Measurements from ENCODE around the gene RAP1A.
A peak's percentile ranks its signal among the peaks of the same experiment; 100 is the strongest.
"Not testable (repeated sequence)": the region's sequence is repeated elsewhere in the genome, so short reads cannot be mapped to it uniquely, and the experiment has no call there.

Gene RAP1A

GRCh38 chr1:111599781-111600693 is 19.6 kb upstream of the RAP1A start:
- DNase-seq: no peak

- no peak for DNase-seq
Observed at GRCh38 chr1:111600886-111601386, 18.7 kb upstream of the RAP1A start.

GRCh38 chr1:111602302-111602701 is 17.3 kb upstream of the RAP1A start:
- DNase-seq: no peak

- DNase-seq: no peak
Observed at GRCh38 chr1:111602974-111603373, 16.6 kb upstream of the RAP1A start.

GRCh38 chr1:111603979-111604378 is 15.6 kb upstream of the RAP1A start:
- peak; percentile 69 to 81 for DNase-seq

GRCh38 chr1:111604931-111605330 is 14.7 kb upstream of the RAP1A start:
- no peak for DNase-seq

GRCh38 chr1:111605576-111605975 is 14.0 kb upstream of the RAP1A start:
- DNase-seq: no peak

GRCh38 chr1:111606457-111607215 is 13.0 kb upstream of the RAP1A start:
- DNase-seq: not testable (repeated sequence)

GRCh38 chr1:111608528-111608927 is 11.1 kb upstream of the RAP1A start:
- not testable (repeated sequence) for DNase-seq

GRCh38 chr1:111611986-111612385 is 7.6 kb upstream of the RAP1A start:
- no peak for DNase-seq

GRCh38 chr1:111615870-111616715 is 3.5 kb upstream of the RAP1A start:
- DNase-seq: peak; percentile 62 to 78

GRCh38 chr1:111618081-111618480 is 1.5 kb upstream of the RAP1A start:
- no peak for DNase-seq

GRCh38 chr1:111618961-111619634 is 491 bp upstream of the RAP1A start:
- DNase-seq: no peak

- DNase-seq: no peak
Observed at GRCh38 chr1:111620441-111620971, 917 bp downstream of the RAP1A start.

- DNase-seq: peak in 1 of 2 donors; percentile 63
Observed at GRCh38 chr1:111621050-111621449, 1.5 kb downstream of the RAP1A start.

GRCh38 chr1:111622166-111622565 is 2.6 kb downstream of the RAP1A start:
- no peak for DNase-seq

GRCh38 chr1:111624382-111624781 is 4.8 kb downstream of the RAP1A start:
- peak in 1 of 2 donors; percentile 71 for DNase-seq

- DNase-seq: no peak
Observed at GRCh38 chr1:111625276-111625675, 5.7 kb downstream of the RAP1A start.

- no peak for DNase-seq
Observed at GRCh38 chr1:111628153-111628552, 8.6 kb downstream of the RAP1A start.

- DNase-seq: no peak
Observed at GRCh38 chr1:111629190-111629954, 9.8 kb downstream of the RAP1A start.

- DNase-seq: no peak
Observed at GRCh38 chr1:111630567-111630966, 11.0 kb downstream of the RAP1A start.

All from CD4-positive, alpha-beta T cell treated with Interferon alpha-2 for 1 hour (primary cell).